Testis (tissue), 3 donors: ENCODE results near the gene NEO1. TPM values are rescaled to one million over a fixed set of nuclear protein-coding genes. Genes with fewer than 3 reads are reported as not detected.

Source experiments
- DNase-seq: peaks from one replicate; pipeline ENCODE4 v3.0.0-alpha.2; 2019
- H3K27ac ChIP-seq, 2 donors: fragments of 200-600 bp; sonication (generic); one replicate each; pipeline ENCODE4 v1.5.1; 2019
- H3K27me3 ChIP-seq: fragments of 200-600 bp; sonication (generic); one replicate; pipeline ENCODE4 v1.5.1; 2019
- H3K36me3 ChIP-seq: fragments of 200-600 bp; sonication (generic); one replicate; pipeline ENCODE4 v1.5.1; 2017; ENCODE audit warnings: low read depth; ENCODE audit errors: missing control alignments
- H3K4me1 ChIP-seq: fragments of 200-600 bp; sonication (generic); one replicate; pipeline ENCODE4 v1.5.1; 2019
- H3K4me3 ChIP-seq, 2 donors: fragments of 200-600 bp; sonication (generic); one replicate each; pipeline ENCODE4 v1.5.1; 2017 to 2019
- H3K9me3 ChIP-seq: fragments of 200-600 bp; sonication (generic); one replicate; pipeline ENCODE4 v1.5.1; 2017
- POLR2A ChIP-seq: fragments of 450-650 bp; IDR thresholded peaks from one replicate; pipeline ENCODE4 v1.6.1; 2017; ENCODE audit warnings: antibody characterized with exemption, mild to moderate bottlenecking, moderate library complexity
- WGBS, 2 donors: methylation state at CpG; one replicate each; pipeline ENCODE4 v1.1.5; 2018; 5-methylcytosine and 5-hydroxymethylcytosine counted together
- intact Hi-C: fragments of 100-400 bp; cut with DNase I; formaldehyde crosslinking; loops from one replicate; pipeline ENCODE4 v1.15.1; 2023; ENCODE audit warnings: low total_unique reads
- polyA plus RNA-seq: library from polyadenylated mRNA; stranded (reverse); fragments of 350-450 nt; fragmentation: Illumina TruSeq; extraction: RNeasy Lipid Tissue Mini Kit (QIAGEN cat#74804); gene quantifications from one replicate; pipeline ENCODE4 v1.2.3, GENCODE V29; 2014; ENCODE audit warnings: low read depth, low replicate concordance; ENCODE audit not compliant: insufficient read depth
- total RNA-seq, 2 donors: library from RNA; depleted of rRNA; stranded (reverse); fragments of >200 nt; gene quantifications; one replicate each; pipeline ENCODE4 v1.2.3, GENCODE V29; 2016
- TF ChIP-seq, protein P1 (sequence below), 3 experiments: fragments of 450-650 bp in 2 of 3; fragments of 200-600 bp in 1 of 3; sonication (generic) in 1 of 3; IDR thresholded peaks; one replicate each; pipeline ENCODE4 v1.5.1; 2016 to 2019; ENCODE audit warnings: antibody characterized with exemption in 3 of 3, mild to moderate bottlenecking in 2 of 3, moderate library complexity in 1 of 3

The NEO1 gene
- total and polyA plus RNA-seq, 3 donors from 2014 or later, result 42.2 to 57.4 (median 50.2) TPM

DNA sequence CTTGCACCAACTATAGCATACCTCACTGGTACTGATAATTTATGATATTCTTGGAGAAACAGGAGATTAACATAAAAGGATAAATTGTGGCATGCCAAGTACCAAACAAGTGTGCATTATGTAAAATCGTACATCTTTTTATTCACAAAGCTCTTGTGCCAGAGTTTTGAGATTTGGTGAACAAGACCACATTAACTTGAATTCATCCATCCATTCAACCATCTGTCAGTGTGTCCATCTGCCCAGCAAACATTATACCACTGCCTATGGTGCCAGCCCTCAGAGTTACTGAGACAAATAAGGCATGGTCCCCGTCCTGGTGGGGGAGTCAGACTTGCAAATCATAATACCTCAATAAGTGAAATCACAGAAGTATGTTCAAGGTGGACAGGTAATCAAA, 17.0 kb upstream of the NEO1 start:
- WGBS, 2 donors, result 66 to 81% methylated on average over 2 of the region's 2 CpGs
- no peak for DNase-seq
- Histone ChIP-seq H3K9me3 (no peaks in the 10 kb centered on the region), H3K36me3 (no peaks in the 10 kb centered on the region), H3K4me1 (no peaks in the 10 kb centered on the region), H3K4me3 (no peak overlapping the region), H3K27me3 (no peaks in the 10 kb centered on the region), H3K27ac (no peak overlapping the region)
- intact Hi-C loops, result no loop called here
- TF ChIP-seq, protein P1, sequence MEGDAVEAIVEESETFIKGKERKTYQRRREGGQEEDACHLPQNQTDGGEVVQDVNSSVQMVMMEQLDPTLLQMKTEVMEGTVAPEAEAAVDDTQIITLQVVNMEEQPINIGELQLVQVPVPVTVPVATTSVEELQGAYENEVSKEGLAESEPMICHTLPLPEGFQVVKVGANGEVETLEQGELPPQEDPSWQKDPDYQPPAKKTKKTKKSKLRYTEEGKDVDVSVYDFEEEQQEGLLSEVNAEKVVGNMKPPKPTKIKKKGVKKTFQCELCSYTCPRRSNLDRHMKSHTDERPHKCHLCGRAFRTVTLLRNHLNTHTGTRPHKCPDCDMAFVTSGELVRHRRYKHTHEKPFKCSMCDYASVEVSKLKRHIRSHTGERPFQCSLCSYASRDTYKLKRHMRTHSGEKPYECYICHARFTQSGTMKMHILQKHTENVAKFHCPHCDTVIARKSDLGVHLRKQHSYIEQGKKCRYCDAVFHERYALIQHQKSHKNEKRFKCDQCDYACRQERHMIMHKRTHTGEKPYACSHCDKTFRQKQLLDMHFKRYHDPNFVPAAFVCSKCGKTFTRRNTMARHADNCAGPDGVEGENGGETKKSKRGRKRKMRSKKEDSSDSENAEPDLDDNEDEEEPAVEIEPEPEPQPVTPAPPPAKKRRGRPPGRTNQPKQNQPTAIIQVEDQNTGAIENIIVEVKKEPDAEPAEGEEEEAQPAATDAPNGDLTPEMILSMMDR (IDR thresholded peaks at IDR 0.05), result no peak
- TF ChIP-seq POLR2A, result no peak

DNA sequence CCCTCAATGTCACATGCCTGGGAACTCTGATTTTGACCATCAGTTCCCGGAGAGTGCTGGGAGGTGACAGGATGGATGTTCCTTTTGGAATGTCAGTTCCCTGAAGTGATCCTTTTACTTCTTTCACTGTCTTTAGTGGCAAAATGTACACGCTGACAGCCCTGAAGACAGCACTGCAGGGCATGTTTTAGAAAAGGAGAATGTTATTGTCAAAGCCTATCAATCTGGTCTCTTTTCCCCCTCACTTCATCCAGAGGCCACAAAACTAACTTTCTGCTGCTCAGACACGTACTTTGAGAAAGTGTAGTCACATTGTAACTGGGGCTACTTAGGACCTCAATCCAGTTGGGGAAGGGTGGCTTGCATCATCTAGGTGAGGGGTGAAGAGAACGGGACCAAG, 14.0 kb upstream of the NEO1 start:
- Histone ChIP-seq H3K27me3 (no peaks in the 10 kb centered on the region), H3K4me3 (no peak overlapping the region), H3K36me3 (no peaks in the 10 kb centered on the region), H3K4me1 (no peaks in the 10 kb centered on the region), H3K9me3 (no peaks in the 10 kb centered on the region), H3K27ac (no peak overlapping the region)
- no peak for TF ChIP-seq POLR2A
- TF ChIP-seq, protein P1 (IDR thresholded peaks at IDR 0.05), result no peak
- 85 to 89% methylated on average over 4 of the region's 4 CpGs for WGBS, 2 donors
- DNase-seq, result no peak
- intact Hi-C loops, result no loop called here

DNA sequence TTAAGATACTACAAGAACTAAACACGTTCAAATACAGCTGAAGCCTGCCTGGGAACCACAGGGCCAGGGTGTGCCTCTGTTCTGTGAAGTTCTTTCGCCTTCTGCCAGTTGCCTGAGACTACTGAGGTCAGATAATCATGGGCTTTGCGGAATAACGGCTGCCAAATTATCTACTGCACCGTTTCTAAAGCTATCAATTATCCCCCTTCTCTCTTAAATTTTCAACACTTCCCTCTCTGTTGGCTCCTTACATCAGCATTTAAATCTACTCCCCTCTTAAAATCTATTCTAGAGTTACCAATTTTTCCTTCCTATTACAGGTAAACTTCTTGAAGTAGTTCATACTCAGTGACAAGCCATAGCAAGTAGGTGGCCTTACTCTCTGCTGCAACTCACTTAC, 6.2 kb upstream of the NEO1 start:
- no peaks in the 10 kb centered on the region for H3K36me3 ChIP-seq
- H3K4me3 ChIP-seq, result no peak overlapping the region
- WGBS, 2 donors, result 60 to 77% methylated on average over 5 of the region's 5 CpGs
- intact Hi-C loops, result no loop called here
- H3K27ac ChIP-seq, result no peak overlapping the region
- TF ChIP-seq POLR2A, result no peak
- TF ChIP-seq, protein P1 (IDR thresholded peaks at IDR 0.05), result no peak
- H3K27me3 ChIP-seq, result no peaks in the 10 kb centered on the region
- no peaks in the 10 kb centered on the region for H3K9me3 ChIP-seq
- peaks cover 12% of the 10 kb centered on the region for H3K4me1 ChIP-seq
- DNase-seq, result no peak

DNA sequence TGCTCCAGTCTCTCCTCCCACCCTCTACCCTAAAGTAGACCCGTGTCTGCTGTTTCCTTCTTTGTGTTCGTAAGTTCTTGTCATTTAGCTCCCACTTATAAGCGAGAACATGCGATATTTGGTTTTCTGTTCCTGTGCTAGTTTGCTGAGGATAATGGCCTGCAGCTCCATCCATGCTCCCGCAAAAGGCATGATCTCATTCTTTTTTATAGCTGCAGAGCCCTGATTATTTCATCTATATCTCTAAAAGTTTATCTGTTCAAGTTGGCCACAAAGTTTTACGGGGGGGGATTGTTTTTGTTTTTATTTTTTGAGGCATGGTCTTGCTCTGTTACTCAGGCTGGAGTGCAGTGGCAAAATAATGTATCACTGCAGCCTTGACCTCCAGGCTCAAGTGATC, 4.4 kb upstream of the NEO1 start:
- no peaks in the 10 kb centered on the region for H3K36me3 ChIP-seq
- 87% methylated on average over 6 of the region's 6 CpGs for WGBS, 2 donors
- no peaks in the 10 kb centered on the region for H3K9me3 ChIP-seq
- intact Hi-C loops, result no loop called here
- H3K4me1 ChIP-seq, result peaks cover 14% of the 10 kb centered on the region
- no peak overlapping the region for H3K4me3 ChIP-seq
- H3K27ac ChIP-seq, result no peak overlapping the region
- DNase-seq, result no peak
- TF ChIP-seq, protein P1 (IDR thresholded peaks at IDR 0.05), result no peak
- TF ChIP-seq POLR2A, result no peak
- H3K27me3 ChIP-seq, result no peaks in the 10 kb centered on the region

DNA sequence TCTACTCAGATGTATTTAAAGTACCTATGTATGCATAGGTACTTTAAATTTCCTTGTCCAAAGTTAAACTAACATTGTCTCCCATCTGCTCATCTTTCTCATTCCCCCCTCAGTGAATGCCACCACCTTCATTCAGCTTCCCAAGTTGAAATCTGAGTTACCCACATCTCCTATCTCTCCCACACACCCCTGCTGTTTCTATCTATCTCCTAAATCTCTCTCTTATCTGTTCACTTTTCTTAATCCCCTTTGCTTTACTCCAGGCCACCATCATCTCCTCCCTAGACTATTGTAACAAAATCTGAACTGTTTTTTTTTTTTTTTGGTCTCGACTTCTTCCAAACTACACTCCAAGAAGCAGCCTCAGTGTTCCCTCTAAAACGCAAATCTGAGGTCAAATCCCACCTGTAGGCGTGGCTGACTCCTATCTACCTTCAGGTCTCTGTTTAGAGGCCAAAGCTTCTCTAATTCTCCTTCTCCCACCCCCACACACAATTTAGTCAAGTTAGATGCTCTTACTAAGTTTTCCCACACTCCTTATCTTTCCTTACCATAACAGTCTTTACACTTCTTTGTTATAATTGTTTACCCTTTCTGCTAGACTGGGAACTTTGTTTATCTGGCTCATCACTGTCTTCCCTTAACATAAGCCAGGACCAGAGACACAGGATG, 3.5 kb upstream of the NEO1 start:
- WGBS, 2 donors, result 43 to 51% methylated on average over 3 of the region's 3 CpGs
- TF ChIP-seq, protein P1 (IDR thresholded peaks at IDR 0.05), result no peak
- no peak for TF ChIP-seq POLR2A

More for the DNA sequence above, 3.5 kb upstream of the NEO1 start:
- no peak for DNase-seq
- no peaks in the 10 kb centered on the region for H3K27me3 ChIP-seq
- H3K4me1 ChIP-seq, result peaks cover 14% of the 10 kb centered on the region
- intact Hi-C loops, result no loop called here
- H3K27ac ChIP-seq, result no peak overlapping the region
- no peaks in the 10 kb centered on the region for H3K9me3 ChIP-seq
- H3K36me3 ChIP-seq, result no peaks in the 10 kb centered on the region
- H3K4me3 ChIP-seq, result no peak overlapping the region
